Gastrocnemius medialis (tissue), 4 donors: ENCODE results near the gene TPRKB.

Experiments used
- CTCF ChIP-seq, 5 experiments: fragments of 450-650 bp in 3 of 5; fragments of 200-600 bp in 2 of 5; sonication (generic) in 2 of 5; IDR thresholded peaks in 4 of 5; conservative IDR thresholded peaks in 1 of 5; 1 replicate in 4 of 5; 2 replicates in 1 of 5; pipeline ENCODE4 v1.5.1; 2016 to 2019; ENCODE audit warnings: antibody characterized with exemption in 5 of 5, mild to moderate bottlenecking in 3 of 5, moderate library complexity in 3 of 5
- POLR2A ChIP-seq, 2 donors: fragments of 450-650 bp; IDR thresholded peaks; one replicate each; pipeline ENCODE4 v1.6.1; 2017; ENCODE audit warnings: antibody characterized with exemption in 2 of 2, mild to moderate bottlenecking in 2 of 2, moderate library complexity in 2 of 2

- TF ChIP-seq CTCF (IDR thresholded peaks at IDR 0.05 in 4 of 5, conservative IDR thresholded peaks at IDR 0.05 in 1 of 5) (no peak), POLR2A (IDR thresholded peaks at IDR 0.05) (no peak)
Measured at GRCh38 chr2:73766349-73766748, 29.2 kb upstream of the TPRKB start.
